Peyer's patch (tissue), 4 donors: ENCODE results near the gene ECPAS. TPM values are rescaled to one million over a fixed set of nuclear protein-coding genes. Genes with fewer than 3 reads are reported as not detected.

ENCODE experiments used
- DNase-seq, 3 donors: peaks; one replicate each; pipeline ENCODE4 v3.0.0-alpha.2; 2017 to 2019
- H3K27ac ChIP-seq, 4 donors: fragments of 200-600 bp; sonication (generic); one replicate each; pipeline ENCODE4 v1.5.1; 2016 to 2019
- H3K27me3 ChIP-seq, 2 donors: fragments of 200-600 bp; sonication (generic); one replicate each; pipeline ENCODE4 v1.5.1; 2019
- H3K36me3 ChIP-seq, 3 donors: fragments of 200-600 bp; sonication (generic); one replicate each; pipeline ENCODE4 v1.5.1; 2016 to 2019
- H3K4me1 ChIP-seq, 4 donors: fragments of 200-600 bp; sonication (generic); one replicate each; pipeline ENCODE4 v1.5.1; 2016 to 2019
- H3K4me3 ChIP-seq, 4 donors: fragments of 200-600 bp; sonication (generic); 1 replicate in 3 of 4; 2 replicates in 1 of 4; pipeline ENCODE4 v1.5.1; 2016 to 2019; ENCODE audit warnings: mild to moderate bottlenecking in 1 of 4
- H3K9me3 ChIP-seq, 4 donors: fragments of 200-600 bp; sonication (generic); one replicate each; pipeline ENCODE4 v1.5.1; 2016 to 2019; ENCODE audit warnings: mild to moderate bottlenecking in 1 of 4
- CTCF ChIP-seq, 6 experiments: fragments of 450-650 bp in 4 of 6; fragments of 200-600 bp in 2 of 6; sonication (generic) in 1 of 6; IDR thresholded peaks; one replicate each; pipeline ENCODE4 v1.5.1; 2017 to 2019; ENCODE audit warnings: antibody characterized with exemption in 6 of 6, mild to moderate bottlenecking in 3 of 6, moderate library complexity in 1 of 6
- POLR2A ChIP-seq, 2 donors: fragments of 450-650 bp; IDR thresholded peaks; one replicate each; pipeline ENCODE4 v1.5.1; 2017; ENCODE audit warnings: antibody characterized with exemption in 2 of 2, mild to moderate bottlenecking in 2 of 2, moderate library complexity in 2 of 2
- total RNA-seq, 4 donors: library from RNA; depleted of rRNA; stranded (reverse); fragments of >200 nt; gene quantifications; one replicate each; pipeline ENCODE4 v1.1.0, GENCODE V29; 2016

ECPAS gene
- total RNA-seq, 4 donors from 2014 or later, result 108 to 179 (median 133) TPM

- H3K4me3 ChIP-seq, result no peak overlapping the region
- H3K9me3 ChIP-seq, result no peaks in the 10 kb centered on the region
- H3K27me3 ChIP-seq, result no peaks in the 10 kb centered on the region
- peak overlapping the region in 1 of 4 donors; percentile 68 for H3K27ac ChIP-seq
- no peak for TF ChIP-seq POLR2A (IDR thresholded peaks at IDR 0.05)
- TF ChIP-seq CTCF (IDR thresholded peaks at IDR 0.05), result no peak
- DNase-seq, result no peak
- no peaks in the 10 kb centered on the region for H3K36me3 ChIP-seq
- peaks cover 0 to 29% (median 0%) of the 10 kb centered on the region in 4 donors for H3K4me1 ChIP-seq
Measured at GRCh38 chr9:111458139-111459009, 25.8 kb downstream of the ECPAS start.

- TF ChIP-seq POLR2A (IDR thresholded peaks at IDR 0.05) (no peak), CTCF (IDR thresholded peaks at IDR 0.05) (no peak)
- Histone ChIP-seq H3K9me3 (no peaks in the 10 kb centered on the region), H3K27me3 (no peaks in the 10 kb centered on the region), H3K36me3 (no peaks in the 10 kb centered on the region), H3K27ac (no peak overlapping the region), H3K4me1 (peaks cover 0 to 21% (median 0%) of the 10 kb centered on the region in 4 donors), H3K4me3 (no peak overlapping the region)
- DNase-seq, result no peak
Measured at GRCh38 chr9:111456529-111456928, 27.7 kb downstream of the ECPAS start.

GRCh38 chr9:111455638-111456037 is 28.5 kb downstream of the ECPAS start:
- peaks cover 0 to 3% (median 0%) of the 10 kb centered on the region in 3 donors for H3K36me3 ChIP-seq
- no peaks in the 10 kb centered on the region for H3K27me3 ChIP-seq
- no peak for TF ChIP-seq CTCF (IDR thresholded peaks at IDR 0.05)
- no peak for DNase-seq
- H3K4me1 ChIP-seq, result peaks cover 0 to 21% (median 0%) of the 10 kb centered on the region in 4 donors
- no peak overlapping the region for H3K4me3 ChIP-seq
- H3K27ac ChIP-seq, result no peak overlapping the region
- H3K9me3 ChIP-seq, result no peaks in the 10 kb centered on the region

- no peak overlapping the region for H3K27ac ChIP-seq
Measured at GRCh38 chr9:111454751-111455150, 29.4 kb downstream of the ECPAS start.

GRCh38 chr9:111451570-111451969 is 32.6 kb downstream of the ECPAS start:
- DNase-seq, result no peak
- Histone ChIP-seq H3K9me3 (no peaks in the 10 kb centered on the region), H3K36me3 (peaks cover 0 to 14% (median 0%) of the 10 kb centered on the region in 3 donors), H3K27ac (no peak overlapping the region), H3K4me1 (no peaks in the 10 kb centered on the region), H3K27me3 (no peaks in the 10 kb centered on the region), H3K4me3 (no peak overlapping the region)
- TF ChIP-seq CTCF (IDR thresholded peaks at IDR 0.05) (no peak), POLR2A (IDR thresholded peaks at IDR 0.05) (no peak)

More at GRCh38 chr9:111454751-111455150, 29.4 kb downstream of the ECPAS start:
- H3K4me1 ChIP-seq, result peaks cover 0 to 21% (median 0%) of the 10 kb centered on the region in 4 donors
- no peaks in the 10 kb centered on the region for H3K9me3 ChIP-seq
- H3K4me3 ChIP-seq, result no peak overlapping the region
- no peaks in the 10 kb centered on the region for H3K27me3 ChIP-seq
- TF ChIP-seq CTCF (IDR thresholded peaks at IDR 0.05) (no peak), POLR2A (IDR thresholded peaks at IDR 0.05) (no peak)
- DNase-seq, result no peak
- H3K36me3 ChIP-seq, result peaks cover 0 to 12% (median 0%) of the 10 kb centered on the region in 3 donors
